ENCODE results near the gene PARN.
"Not testable (repeated sequence)": the region's sequence is repeated elsewhere in the genome, so short reads cannot be mapped to it uniquely, and the experiment has no call there.

Gene PARN

DNA sequence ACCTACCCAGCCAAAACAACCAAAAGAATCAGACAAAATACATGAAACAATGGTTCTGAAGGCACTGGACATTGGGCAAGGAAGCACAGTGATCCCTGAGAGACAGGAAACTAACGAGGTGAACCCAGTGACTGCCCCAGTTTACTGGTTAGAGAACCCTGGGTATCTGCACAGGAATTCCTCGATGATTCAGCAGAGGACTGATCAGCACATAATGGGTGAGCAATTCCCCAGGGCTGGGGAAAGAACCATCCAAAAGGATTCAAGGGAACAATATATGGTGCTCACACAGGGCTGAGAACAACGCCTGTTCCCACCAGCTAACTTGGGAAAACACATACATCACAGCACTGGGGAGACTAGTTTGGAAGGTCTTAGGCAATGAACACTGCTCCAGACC lies 167.2 kb downstream of the PARN start:
- DNase-seq: no peak

GRCh38 chr16:14460726-14461125 lies 169.3 kb downstream of the PARN start:
- DNase-seq: no peak

GRCh38 chr16:14458576-14458975 lies 171.5 kb downstream of the PARN start:
- DNase-seq: no peak

DNA sequence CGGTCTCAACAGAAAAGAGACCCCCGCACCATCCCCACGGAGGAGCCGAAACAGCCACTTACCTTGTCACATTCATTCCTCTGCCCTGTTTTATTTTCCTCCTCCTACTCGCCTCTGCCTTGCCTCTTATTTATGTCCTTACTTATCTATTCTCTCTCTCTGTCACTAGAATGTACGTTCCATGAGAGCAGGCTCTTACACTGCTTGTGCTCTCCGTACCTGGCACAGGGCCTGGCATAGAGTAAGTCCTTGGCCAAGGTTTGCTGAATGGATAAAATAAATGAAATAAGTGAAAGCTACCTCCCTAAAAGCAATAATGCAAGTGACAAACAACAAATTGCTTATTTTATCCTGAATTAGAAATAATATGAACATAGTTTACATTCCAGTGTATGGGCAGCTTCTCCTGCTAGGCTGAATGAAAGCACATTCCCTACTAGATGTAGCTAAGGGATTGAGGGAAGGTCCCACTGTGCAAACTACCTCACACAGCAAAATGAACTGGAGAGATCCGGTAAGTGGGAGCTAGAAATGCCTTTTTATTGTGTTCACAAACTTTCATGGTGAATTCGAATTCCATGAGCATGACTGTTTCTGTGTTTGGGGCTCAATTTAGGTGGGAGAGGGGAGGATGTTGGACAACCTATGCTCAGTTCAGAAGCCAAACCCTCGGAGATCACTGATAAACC lies 173.1 kb downstream of the PARN start:
- DNase-seq: no peak

GRCh38 chr16:14455573-14455972 lies 174.5 kb downstream of the PARN start:
- no peak for DNase-seq

- DNase-seq: no peak
Observed at GRCh38 chr16:14454391-14454790, 175.7 kb downstream of the PARN start.

GRCh38 chr16:14452066-14452465 lies 178.0 kb downstream of the PARN start:
- DNase-seq: no peak

- no peak for DNase-seq
Observed at GRCh38 chr16:14450846-14451245, 179.2 kb downstream of the PARN start.

DNA sequence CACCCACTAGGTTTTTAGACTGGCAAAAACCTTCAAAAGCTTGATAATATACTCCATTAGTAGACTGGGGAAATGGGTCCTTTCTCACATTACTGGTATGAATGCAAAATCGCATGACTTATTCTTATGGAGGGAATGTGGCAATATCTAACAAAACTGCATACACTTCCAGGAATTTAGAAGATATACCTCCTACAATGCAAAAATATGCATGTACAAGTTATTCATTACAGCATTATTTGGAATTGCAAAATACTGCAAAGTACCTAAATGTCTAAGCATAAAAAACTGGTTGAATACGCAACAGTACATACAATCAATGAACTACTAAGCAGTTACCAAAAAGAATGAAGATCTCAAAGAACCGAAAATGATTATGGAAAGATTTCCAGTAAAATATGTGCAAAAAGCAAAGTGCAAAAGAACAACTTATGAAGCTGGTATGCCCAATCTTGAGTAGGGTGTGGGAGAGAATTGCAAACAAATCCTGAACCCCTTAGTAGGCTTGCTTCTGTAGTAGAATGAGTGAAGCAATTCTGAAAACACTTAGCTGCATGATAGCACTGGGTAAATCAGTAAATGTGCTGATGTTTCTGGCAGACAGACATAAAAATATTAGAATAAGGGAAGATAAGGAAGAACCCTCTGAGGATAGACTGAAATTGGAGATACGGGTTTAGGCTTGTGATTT lies 180.1 kb downstream of the PARN start:
- DNase-seq: no peak

DNA sequence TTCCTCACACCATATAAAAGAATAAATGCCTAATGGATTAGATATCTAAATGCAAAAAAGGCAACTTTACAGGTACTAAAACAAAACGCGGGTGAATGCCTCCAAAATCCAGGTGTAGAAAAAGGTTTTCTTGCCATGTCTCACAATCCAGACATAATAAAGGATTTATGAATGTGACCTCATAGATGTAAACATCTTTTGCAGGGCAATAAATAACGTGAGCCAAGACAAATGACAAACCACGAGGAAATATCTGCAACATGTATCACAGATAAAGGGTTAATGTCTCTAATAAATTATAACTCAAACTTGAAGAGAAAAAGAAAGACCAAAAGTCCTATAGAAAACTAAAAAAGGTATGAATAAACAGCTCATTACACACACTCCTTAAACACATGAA lies 180.7 kb downstream of the PARN start:
- DNase-seq: no peak

GRCh38 chr16:14448879-14449278 lies 181.2 kb downstream of the PARN start:
- DNase-seq: no peak

DNA sequence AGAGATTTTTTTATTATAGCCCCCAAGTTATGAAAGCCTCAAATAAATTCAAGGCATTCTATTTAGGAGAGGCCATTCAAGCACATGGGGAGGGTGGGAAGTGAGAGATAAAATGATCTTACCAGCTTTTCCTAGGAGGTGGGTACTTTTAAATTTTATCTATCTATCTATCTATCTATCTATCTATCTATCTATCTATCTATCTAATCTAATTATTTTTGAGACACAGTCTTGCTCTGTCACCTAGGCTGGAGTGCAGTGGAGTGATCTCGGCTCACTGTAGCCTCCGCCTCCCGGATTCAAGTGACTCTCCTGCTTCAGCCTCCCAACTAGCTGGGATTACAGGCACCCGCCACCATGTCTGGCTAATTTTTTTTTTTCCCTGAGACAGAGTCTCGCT lies 182.3 kb downstream of the PARN start:
- DNase-seq: no peak

DNA sequence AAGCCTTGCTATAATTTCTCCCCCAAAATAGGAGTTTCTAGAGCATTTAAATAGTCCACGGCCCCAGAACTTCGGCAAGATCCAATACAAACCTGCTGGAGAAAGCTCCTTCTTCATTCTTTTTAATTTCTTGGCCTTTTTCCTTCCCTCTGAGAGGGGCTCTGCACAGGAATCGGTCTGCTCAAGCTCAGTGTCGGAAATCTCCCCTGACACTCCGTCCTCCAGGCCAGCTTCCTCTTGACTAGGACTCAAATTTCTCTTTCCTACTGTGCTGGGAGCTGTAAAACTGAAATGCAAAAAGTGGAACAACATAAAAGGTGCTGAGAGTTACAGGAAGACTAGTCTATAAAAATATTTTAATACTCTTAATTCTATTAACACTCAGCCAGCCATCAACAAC lies 183.3 kb downstream of the PARN start:
- no peak for DNase-seq

- no peak for DNase-seq
Observed at GRCh38 chr16:14445937-14446715, 183.9 kb downstream of the PARN start.

- no peak for DNase-seq
Observed at GRCh38 chr16:14444979-14445810, 184.9 kb downstream of the PARN start.

GRCh38 chr16:14441533-14441932 lies 188.5 kb downstream of the PARN start:
- DNase-seq: not testable (repeated sequence)

DNA sequence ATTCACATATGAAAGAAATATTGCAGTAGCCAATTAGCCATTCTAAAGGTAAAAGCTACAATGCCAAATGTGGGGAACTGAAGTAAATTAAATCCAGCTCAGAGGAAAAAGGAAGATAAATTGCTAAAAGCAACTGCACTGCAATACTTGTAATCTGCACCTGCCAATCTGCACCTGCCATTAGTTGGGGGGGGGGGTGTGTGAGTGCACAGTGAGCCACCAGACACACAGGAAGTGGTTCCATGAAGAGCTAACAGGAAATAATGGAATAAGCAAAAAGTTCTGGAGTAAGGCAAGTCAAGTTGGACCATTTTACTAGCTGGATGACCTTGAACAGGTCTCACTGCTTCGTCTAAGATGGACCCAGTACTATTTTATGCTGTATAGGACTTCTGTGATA lies 191.8 kb downstream of the PARN start:
- DNase-seq: no peak

GRCh38 chr16:14437426-14437825 lies 192.6 kb downstream of the PARN start:
- no peak for DNase-seq

GRCh38 chr16:14436401-14436955 lies 193.6 kb downstream of the PARN start:
- DNase-seq: no peak

DNA sequence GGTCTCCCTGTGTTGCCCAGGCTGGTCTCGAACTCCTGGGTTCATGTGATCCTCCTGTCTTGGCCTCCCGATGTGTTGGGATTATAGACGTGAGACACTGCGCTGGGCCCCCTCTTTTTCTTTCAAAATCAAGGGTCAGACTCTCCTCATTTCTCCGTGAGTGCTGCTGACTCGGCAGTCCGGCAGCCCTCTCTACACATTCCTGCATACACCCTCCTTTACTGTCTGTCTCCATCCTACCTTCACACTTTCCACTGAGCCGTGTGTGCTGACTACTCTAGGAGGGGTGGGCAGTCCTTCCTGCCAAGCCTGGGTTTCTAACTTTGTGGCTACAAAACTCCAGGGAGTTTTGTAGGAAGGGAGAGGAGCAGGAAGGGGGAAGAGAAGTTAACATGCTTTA lies 195.2 kb downstream of the PARN start:
- no peak for DNase-seq

DNA sequence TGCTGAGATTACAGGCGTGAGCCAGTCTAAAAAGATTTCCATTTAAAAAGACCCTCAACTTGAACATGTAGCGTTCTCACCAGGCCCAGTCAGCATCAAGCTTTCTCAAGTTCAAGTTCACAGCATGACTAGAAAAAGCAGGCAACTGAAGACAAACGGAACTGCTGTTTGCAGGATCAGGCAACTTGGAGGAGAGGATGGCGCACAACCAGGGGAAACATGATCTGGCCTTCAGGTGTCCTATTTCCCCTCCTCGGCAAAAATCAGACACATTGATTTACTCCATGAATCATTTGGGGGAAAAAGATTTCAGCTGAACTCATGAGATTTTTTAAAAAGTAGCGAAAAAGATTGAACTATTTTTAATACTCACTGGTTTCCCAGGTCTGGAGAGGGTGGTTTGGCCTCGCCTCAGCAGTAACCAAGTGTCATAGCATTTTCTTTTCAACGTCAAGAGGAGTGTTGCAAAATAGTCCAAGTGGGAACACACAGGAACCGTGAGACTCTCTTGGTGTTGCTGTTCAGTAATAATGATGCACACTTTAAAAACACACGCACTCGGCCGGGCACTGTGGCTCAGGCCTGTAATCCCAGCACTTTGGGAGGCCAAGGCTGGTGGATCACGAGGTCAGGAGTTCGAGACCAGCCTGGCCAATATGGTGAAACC lies 201.0 kb downstream of the PARN start:
- DNase-seq: not testable (repeated sequence)

DNA sequence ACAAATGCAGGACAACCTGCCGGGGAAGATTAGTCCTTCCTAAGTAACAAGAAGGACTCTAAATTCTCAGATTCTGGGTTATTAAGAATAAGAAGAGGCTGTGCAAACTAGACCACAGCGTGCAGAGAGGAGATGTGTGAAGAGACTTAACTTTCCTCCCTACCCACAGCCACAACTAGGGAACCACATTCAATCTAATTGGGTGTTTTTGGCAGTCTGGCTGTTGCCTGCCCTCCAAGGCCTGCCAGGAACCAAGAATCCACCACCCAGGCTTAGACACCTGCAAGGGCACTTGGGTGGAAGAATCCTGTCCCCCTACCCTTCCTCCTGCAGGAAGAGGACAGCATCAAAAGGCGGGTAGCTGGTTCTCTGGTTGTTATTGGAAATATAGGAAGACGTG lies 202.0 kb downstream of the PARN start:
- no peak for DNase-seq

All from RPMI8226 (cell line).